Adrenal gland (tissue), 5 donors: ENCODE results near the gene ASAP2.

Experiments
- CTCF ChIP-seq, 6 experiments: fragments of 450-650 bp in 4 of 6; fragments of 200-600 bp in 2 of 6; sonication (generic) in 1 of 6; IDR thresholded peaks; 1 replicate in 5 of 6; 2 replicates in 1 of 6; pipeline versions ENCODE4 v1.5.1 to v1.8.0; 2016 to 2021; ENCODE audit warnings: antibody characterized with exemption in 6 of 6, mild to moderate bottlenecking in 2 of 6, moderate library complexity in 1 of 6
- POLR2A ChIP-seq, 2 donors: fragments of 450-650 bp; IDR thresholded peaks; one replicate each; pipeline ENCODE4 v1.6.1; 2017; ENCODE audit warnings: antibody characterized with exemption in 2 of 2, mild to moderate bottlenecking in 2 of 2, moderate library complexity in 1 of 2
- donor health status: DM: no; HTN: no; CAD: no.

- TF ChIP-seq CTCF (IDR thresholded peaks at IDR 0.05) (no peak), POLR2A (IDR thresholded peaks at IDR 0.05) (no peak)
Measured at GRCh38 chr2:9160732-9161131, 45.9 kb upstream of the ASAP2 start.
